ENCODE results near the gene SELE.

DNA sequence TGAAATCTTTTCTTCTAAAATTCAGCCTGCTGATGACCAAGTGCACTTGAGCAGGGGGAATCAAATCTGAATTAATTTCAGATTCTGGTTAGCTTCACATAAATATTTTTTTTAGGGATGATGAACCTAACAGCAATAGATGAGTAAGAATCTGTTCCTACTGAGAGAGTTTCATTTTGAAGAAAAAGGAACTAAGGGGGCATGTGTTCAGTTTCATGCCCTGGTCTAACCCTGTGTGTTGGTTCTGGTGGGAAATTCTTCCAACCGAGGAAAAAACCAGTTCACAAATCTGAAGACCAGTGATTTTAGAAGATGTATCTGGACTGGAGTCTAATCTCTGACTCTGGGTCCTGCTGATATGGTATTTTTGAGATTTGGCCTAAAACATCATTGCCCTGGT lies 36.1 kb downstream of the SELE start:
- TF ChIP-seq, protein P1, sequence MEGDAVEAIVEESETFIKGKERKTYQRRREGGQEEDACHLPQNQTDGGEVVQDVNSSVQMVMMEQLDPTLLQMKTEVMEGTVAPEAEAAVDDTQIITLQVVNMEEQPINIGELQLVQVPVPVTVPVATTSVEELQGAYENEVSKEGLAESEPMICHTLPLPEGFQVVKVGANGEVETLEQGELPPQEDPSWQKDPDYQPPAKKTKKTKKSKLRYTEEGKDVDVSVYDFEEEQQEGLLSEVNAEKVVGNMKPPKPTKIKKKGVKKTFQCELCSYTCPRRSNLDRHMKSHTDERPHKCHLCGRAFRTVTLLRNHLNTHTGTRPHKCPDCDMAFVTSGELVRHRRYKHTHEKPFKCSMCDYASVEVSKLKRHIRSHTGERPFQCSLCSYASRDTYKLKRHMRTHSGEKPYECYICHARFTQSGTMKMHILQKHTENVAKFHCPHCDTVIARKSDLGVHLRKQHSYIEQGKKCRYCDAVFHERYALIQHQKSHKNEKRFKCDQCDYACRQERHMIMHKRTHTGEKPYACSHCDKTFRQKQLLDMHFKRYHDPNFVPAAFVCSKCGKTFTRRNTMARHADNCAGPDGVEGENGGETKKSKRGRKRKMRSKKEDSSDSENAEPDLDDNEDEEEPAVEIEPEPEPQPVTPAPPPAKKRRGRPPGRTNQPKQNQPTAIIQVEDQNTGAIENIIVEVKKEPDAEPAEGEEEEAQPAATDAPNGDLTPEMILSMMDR (IDR thresholded peaks at IDR 0.05) = no peak
- TF ChIP-seq EZH2phosphoT487 (IDR thresholded peaks at IDR 0.05) (no peak), EZH2 (IDR thresholded peaks at IDR 0.05) (no peak)
